HG03060 (cell line): ENCODE results near the gene SPATA32.

Experiments used
- ATAC-seq: cut with Tn5 transposase; IDR thresholded peaks from one replicate; pipeline ENCODE4 v1.9.1; 2021; ENCODE audit warnings: low read depth, moderate number of reproducible peaks; ENCODE audit not compliant: unreplicated experiment

Gene SPATA32

DNA sequence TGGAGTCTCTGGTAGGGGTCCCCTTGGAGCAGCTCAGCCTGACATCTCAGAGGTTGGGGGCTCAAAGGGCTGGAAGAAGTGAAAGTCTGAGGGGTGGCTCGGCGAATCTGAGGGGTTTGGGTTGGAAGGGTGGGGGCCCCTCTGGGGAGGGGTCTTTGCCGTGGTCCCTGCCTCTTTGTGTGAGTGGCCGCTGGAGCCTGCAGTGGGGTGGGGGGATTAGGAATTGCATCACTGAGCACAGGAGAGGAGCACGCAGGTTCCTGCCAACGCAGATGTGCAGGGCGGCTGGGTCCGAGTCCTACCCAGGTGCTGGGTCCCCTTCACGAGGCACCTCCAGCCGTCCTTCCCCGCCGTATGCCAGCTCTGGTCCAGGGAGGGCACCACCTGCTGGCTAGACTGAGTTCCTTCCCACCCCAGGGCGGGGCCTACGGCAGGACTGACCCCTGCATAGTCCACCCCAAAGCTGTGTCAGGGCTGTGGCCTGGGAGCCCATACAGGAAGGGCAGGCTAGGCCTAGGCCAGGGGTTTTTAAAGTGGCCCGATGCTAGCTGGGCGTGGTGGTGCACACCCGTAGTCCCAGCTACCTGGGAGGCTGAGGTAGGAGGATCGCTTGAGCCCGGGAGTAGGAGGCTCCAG, 30.3 kb downstream of the SPATA32 start:
- ATAC-seq = no peak

DNA sequence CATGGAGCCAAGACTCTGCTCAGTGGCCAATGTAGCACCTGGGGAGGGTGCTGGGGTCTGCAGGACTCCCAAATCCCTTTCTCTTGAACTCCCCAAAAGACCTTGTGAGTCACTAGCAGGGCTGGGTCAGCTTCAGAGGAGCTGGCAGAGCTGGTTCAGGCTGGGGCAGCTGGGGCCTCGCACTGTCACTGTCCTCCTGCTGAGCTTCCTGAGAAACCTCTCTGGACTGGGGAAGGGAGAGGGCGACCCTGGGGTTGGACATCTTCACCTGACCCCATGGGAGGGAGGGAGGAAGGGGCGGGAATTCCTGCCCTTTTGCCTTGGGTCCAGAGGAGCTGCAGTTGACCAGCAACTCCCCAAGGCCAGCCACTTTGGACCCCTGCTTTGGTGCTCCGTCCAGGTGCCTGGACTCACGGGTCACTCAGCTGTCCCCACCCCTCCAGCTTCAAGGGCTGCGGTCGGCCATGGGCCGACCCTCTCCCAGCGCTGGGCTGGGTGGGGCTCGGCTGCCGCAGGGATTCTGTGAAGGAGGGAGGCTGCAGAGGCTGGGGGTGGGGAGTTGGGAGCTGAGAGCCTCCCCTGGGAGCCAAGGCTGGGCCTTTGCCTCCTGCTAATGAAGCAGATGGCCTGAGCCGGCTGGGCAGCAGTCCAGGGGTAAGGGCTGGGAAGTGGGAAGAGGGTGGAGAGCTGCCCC, 31.0 kb downstream of the SPATA32 start:
- no peak for ATAC-seq

DNA sequence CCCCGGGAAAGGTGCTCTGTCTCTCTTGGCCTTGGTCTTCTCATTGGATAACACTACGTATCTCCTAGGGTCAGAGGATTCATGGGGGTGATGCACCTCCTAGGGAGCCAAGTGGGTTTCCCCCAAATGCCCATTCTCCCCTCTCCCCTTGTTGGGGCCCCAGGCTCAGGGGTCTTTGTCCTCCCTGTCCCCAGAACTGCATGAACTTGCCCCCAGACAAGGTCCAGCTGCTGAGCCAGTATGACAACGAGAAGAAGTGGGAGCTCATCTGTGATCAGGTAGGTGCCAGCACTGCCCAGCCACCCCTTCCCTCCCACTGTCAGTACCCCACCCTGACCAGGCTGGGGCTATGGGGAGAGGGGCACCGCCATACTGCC, 31.5 kb downstream of the SPATA32 start:
- ATAC-seq = no peak

DNA sequence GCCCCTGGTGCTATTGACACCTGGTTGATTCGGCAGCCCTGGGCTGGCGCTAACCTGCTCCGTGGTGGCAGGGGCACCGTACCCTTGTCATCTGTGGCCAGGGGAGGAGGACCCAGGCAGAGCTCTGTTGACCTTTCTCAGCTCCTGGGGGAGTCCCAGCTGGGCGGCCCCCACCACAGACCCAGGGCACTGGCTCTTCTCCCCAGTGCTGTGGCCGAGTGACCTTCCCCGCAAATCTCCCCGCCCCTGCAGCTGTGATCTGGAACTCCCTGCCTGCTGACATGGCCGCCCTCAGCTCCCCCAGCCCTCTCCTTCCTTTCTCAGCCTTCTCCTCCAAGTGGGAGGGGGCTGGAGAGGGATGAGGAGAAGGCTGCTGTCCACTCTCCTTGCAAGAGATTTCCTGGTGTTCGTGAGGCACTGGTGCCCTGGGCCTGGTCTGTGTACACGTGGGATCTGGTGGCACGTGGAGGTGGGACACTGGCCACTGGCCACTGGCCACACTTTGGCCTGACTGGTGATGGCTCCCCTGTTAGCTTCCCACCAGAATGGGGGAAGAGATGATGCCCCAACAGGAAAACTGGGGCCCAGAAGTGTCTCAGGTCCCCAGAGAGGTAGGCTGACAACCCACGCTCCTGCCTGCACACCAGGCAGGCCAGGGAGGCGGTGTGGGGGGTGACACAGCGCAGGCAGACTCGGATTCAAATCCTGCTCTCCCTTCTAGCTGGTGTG, 32.0 kb downstream of the SPATA32 start:
- no peak for ATAC-seq

DNA sequence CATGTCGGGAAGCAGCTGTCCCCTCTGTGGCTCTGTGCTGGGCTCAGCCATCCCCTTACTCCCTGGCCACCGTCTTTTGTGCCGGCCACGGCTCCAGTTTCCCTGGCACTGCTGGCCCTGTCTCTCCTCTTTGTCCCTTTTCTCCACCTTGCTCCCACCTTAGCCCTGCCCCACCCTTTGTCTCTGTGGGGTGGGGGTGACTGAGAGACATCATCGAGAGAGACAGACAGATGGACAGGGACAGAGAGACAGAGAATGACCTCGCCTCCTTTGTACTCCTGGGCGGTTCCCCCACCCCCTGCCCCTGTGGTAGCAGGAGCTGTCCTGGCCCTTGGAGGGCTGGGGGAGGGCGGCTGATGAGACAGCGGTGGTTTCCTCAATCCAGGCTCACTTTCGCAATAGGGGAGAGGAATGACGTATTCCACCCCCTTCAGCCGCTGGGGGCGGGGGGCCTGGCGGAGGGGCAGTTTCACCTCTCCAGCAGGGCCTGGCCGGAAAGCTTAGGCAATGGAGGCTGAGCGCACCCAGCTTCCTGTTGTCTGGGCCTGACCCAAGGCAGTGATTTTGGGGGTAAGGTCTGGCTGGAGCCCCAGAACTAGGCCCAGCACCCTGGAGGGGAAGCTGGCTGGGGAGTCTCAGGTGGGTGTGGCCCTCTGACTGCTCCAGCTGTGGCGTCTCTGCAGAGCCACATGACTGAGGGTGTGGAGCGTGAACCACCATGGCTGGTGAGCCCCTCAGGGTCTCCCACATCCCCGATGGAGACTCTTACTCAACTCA, 32.9 kb downstream of the SPATA32 start:
- no peak for ATAC-seq

DNA sequence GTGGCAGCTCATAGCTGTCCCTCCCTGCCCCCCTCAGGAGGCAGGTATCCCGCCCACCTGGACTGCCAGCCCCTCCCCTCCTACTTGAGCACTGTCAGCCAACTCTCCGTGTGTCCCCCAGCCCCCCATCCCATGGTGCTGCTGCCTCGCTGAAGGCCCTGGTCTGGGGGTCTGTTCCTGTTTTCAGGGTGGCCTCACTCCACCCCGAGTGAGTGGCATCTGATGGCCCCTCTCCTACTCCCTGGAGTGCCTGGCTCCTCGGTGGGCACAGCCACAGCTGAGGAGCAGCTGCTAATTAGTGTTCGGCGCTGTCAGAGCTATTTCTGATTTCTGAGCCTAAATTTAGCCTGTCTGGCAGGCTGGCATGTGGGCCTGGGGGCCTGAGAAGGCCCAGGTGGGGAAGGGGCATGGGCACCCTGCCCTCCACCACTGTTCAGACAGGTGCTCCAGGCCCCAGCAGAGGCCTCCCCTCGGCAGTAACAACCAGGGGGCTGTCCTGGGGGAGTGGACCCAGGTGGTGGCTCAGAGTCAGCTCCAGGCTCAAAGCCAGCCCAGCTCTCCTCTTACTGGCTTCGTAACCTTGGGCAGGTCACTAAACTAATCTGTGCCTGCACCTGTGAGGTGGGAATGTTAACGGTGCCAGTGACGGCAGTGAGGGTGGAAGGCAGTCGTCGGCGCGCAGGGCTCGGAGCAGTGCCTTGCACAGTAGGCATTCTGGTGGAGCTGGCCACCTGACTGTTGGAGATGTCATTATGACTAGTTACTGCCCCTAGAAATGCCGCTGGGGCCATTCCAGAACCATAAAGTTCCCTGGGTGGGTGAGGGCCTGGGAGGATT, 33.8 kb downstream of the SPATA32 start:
- no peak for ATAC-seq

DNA sequence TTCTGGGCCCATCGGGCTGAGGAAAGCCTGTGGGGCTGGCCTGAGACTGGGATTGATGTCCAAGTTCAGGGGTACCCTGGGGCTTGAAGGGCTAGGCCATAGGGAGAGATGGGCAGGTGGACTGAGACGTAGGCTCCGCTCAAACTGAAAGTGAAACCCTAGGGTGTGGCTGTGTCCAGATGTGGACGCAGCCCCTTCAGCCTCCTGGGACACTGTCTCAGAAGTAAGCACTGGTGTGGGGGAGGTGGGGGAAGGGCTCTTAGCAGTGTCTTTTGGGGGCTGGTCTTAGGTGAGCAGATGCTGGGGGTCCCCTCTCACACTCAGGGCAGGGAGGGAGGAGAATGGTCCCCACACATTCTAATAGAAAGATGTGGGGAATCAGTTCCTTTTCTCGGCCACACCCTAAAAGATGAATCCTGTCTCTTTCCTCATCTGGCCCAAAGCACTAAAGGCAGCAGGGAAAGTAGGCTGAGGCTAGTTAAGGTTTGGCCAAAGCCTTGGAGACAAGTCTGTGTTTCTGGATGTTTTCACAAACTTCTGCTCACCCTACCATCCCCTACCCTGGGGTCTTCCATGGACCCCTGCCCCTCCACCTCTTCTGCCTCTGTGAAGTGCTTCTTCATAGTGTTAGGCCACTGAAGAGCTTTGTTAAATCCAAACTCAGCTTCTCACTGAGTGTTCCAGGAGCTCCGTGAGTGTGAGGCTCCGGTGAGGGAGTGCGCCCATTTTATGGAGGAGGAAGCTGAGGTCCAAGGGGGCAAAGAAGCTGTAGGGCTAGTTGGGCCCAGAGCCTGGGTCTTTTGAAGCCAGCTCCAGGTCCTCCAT, 34.6 kb downstream of the SPATA32 start:
- ATAC-seq = no peak

DNA sequence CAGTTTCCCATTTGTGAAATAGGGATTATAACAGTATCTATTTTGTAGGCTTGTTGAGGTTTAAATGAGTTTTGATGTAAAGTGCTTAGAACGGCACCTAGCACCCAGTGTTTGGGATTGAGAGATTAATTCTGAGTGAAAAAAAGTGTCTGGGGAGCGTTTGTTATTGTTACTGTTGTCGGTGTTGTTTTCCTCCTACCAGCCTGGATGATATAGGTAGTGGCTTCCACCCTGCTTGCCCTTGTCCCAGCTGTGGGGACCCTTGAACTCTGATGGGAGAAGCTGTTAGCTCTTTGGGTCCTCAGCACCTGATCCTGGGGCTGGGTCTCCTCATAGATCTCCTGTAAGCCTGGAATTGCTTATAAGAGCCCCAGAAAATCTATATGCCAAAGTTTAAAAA, 35.3 kb downstream of the SPATA32 start:
- ATAC-seq = no peak

DNA sequence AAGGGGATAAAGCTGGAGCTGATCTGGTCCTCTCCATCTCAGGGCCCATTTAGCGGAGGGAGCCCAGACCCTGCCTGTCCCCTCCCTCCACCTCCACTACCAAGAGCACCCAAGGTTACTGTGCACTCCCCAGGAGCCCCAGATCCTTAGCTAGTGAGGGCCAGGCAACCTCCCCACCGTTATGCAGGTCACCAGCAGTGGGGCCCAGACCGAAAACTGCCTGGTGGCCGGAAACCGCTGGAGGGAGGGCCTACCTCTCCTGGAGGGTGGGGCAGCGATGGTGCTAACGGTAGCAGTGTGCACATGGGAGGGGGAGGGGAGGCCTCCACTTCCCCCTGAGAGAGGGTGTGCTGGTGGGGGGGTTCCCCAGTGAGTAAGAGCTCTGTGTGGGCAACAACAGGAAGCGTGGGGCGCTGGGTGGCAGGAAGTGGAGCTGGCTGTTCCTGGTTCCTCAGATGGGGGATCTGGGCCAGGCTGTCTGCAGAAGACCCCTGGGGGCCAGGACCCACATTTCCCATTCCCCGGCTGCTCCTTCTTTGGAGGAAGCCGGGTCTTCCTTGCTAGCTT, 35.8 kb downstream of the SPATA32 start:
- ATAC-seq = peak; percentile 35

DNA sequence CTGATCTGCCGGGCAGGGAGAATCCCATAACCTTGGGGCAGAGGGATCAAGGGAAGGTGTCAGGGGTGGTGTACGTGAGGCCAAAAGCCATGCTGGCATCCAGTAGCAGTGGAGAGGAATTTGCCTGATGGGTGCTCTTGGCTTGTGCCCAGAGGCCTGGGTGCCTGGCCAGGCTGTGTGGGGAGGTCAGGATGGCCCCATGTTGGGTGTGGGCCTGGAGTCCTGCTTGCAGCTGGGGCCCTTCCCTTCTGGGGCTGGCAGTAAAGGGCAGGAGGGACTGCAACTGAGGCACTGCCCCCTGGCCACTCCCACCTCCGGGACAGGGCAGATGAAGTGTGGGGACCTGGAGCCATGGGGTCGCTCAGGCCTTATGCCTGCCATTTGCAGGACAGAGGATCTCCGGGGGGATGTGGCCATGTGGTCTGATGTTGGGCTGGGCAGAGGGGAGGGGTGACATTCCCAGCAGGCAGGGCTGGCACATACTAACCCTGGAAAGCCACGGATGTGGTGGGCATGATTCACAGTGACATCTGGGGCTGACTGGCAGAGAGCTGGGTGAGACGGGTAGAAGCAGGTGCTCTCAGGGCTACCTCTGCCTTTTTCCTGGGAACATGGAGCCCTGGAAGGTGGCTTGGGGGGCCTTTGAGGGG, 36.7 kb downstream of the SPATA32 start:
- no peak for ATAC-seq

DNA sequence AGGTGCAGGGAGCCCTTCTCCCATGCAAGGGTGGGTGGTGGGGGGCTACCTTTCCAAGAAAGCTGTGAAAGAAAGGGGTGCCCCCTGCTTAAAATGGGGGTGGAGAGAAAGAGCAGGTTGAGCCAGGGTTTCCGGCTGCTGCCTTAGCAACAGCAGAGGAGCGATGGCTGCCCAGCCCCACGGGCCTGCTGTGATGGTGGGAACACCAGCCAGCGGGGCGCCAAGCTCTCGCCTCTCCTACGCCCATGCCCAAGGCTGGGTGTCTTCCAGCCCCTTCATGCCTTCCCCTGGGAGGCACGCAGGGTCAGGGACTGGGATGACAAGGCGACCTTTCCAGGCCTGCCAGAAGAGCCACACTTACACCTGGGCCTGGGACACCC, 37.2 kb downstream of the SPATA32 start:
- ATAC-seq = no peak

DNA sequence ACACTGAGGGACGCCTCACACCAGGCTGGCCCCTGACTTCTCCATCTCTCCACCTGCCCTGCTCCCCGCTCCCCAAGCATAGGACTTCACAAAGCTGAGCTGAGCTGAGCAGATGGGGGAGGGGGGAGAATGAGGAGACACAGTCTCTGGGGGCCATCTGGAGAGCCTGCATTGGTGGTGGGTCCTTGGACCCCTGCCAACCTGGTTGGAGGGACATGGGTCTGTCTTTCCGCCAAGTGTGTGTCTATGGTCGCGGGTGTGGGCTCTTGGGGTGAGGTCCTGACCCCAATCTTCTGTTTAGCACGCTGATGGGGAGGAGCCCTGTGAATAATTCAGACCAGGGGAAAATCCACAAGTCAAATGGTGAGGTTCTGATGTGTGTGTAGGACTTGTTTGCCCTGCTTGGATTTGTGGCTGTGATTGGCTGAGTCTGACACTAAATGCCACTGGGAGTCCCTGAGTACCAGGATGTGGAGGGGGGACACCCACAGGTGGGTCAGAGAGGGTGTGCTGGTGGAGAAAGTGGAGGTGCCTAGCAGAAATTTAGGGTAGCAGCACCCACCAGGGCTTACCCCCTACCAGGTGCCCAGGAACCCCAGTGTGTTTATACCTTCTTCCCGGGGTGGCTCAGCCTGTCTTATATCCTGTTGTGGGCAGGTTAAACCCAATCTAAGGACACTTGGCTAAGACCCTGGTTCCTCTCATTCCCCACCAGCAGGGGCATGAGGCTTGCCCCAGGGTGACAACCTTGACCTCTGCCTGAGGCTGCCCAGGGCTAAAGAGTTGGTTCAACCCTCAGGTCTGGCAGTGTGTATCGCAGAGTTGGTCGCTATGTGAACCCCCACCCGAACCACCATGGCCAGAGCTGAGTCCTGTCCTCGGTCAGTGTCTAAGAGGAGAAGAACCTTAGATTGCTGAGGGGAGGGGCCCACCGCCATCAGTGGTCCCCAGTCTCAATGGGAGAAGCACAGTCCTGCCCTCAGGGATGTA, 38.1 kb downstream of the SPATA32 start:
- no peak for ATAC-seq

DNA sequence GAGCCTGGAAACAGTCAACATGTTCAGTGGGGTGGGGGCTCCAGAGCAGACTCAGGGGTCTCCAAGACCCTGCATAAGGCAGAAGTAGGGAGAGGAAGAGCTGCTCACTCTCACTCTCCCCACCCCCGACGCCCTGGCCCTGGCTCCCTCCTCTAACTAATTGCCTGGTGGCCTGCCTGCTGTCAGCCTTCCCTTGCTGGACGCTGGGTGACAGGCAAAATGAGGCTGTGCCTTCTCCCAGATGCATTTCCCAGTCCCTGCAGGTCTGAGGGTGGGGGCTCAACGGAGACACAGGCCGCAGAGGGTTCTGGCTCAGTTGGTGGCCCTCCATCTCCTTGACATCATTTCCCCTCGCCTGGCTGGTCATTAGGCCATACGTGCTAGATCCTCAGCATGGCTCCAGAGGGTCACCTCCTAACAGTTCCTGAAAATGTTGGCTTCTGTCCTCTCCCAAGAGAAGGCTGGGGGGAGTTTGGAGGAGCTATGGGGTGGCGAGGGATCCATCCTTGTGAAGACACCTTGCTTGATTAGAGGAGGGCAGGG, 38.8 kb downstream of the SPATA32 start:
- no peak for ATAC-seq

DNA sequence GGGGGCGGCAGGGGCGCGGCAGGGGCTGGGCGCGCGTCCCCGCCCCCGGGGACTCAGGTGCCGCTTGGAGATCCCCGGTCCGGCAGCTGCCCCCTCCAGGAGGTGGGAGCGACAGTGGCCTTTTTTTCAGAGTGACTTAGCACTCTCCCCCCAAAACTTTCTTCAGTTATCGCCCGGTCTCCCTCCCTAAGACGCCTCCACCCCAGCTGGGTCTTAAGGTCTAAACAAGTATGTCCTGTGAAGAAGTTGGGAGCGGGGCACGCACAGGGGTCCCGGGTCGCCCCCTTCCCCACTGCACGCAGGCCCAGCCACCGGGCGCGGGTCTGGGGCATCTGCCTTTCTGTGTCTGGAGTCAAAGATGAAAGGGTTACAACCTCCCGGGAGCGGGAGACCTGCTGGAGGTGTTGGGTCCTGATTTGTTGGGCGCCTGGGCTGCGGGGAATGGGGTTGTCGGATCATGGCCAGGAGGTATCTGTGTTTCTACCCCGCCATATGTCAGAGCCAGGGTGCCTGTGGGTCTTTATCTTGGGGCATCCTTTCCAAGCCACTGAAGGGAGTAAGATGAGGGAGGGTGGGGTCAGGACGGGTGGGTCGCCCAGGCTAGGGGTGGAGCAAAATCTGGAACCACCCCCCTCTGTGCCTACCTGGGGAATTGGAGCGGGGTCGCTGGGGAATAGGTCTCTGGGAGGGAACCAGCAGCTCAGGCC, 39.5 kb downstream of the SPATA32 start:
- ATAC-seq = no peak

DNA sequence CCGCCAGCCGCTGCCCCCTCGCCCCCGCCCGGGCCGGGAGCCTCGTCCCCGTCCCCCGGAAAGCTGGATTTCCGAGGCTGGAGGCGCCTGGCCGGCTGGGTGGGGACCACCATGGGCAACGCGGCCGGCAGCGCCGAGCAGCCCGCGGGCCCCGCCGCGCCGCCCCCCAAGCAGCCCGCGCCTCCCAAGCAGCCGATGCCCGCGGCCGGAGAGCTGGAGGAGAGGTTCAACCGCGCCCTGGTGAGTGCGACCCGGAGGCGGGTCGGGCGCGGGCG, 39.9 kb downstream of the SPATA32 start:
- ATAC-seq = no peak

DNA sequence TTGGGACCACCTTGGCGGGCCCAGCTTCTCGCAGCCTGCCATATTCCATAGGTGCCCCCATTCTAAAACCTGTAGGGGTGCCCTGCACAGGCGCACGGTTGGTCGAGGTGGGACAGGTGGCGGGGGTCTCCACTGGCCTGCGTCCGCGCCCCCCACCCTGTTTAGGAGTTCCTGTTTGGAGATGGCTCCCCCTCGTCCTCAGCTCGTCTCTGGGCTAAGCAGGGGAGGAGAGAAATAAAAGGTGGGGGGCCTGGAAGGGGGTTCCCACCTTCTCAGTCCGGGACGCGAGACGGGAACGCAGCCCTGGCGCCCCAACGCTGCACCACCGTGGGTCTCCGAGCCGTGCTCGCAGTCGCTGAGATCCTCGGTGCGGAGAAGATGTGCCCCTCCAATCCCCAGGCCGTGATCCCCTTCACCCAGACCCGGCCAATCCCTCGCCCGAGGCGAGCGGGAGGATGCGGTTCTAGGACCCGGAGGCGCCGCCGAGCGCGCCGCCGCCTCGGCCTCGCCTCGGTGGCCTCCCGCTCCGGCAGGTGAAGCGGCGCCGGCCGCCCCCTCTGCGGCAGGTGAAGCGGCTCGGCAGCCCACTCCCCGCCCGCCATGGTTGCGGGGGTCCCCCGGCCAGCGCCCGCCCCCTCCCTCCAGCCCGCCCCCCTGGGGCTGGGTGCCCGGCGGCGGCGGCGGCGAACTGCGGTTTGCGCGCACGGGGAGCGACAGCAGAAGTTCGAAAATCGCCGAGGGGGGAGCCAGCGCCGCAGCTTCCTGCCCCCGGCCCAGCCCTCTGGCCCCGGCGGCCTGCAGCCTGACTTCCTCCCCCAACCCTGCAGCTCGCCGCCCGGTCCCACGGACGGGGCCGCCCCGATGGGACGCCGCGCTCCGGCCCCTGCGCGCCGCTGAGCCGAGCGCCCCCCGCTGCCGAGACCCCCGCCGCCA, 40.5 kb downstream of the SPATA32 start, which contains the start of gene FMNL1:
TSS of gene FMNL1 (plus strand) at position 805 of the 933 bp plus-strand sequence. CDS start 240 bp downstream, outside the sequence.
- no peak for ATAC-seq
